Fibroblast of skin of scalp (primary cell): ENCODE results near the gene MPO.

ENCODE experiments used
- DNase-seq: peaks from one replicate; pipeline ENCODE4 v3.0.0-alpha.2; 2013

Gene MPO

GRCh38 chr17:58229881-58230280 is 50.9 kb downstream of the MPO start:
- DNase-seq, result no peak

- DNase-seq, result no peak
Observed at GRCh38 chr17:58229384-58229783, 51.4 kb downstream of the MPO start.

- no peak for DNase-seq
Observed at GRCh38 chr17:58228679-58229078, 52.1 kb downstream of the MPO start.

GRCh38 chr17:58227733-58228132 is 53.0 kb downstream of the MPO start:
- DNase-seq, result no peak

DNA sequence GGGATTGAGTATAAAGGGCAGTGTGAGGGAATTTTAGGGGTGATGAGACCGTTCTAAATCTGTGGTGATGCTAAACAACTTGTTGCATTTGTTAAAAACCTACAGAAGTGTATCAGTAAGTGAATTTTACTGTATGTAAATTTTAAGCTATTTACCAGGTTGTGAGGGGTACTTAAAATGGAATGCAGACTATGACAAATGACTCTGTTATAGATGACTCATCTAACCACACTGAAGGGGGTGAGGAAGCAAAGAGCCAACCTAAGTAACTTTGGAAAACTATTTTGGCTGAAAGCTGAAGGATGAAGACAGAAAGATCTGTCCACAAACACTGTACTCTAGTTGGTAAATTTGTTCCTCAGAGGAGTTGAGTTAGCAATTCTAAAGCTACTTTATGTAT is 56.4 kb downstream of the MPO start:
- DNase-seq, result peak; percentile 68
